Neural crest cell (in vitro differentiated cells): ENCODE data around the gene DHX15. TPM values are rescaled to one million over a fixed set of nuclear protein-coding genes. Genes with fewer than 3 reads are reported as not detected.

ENCODE experiments used
- DNase-seq: peaks from one replicate; pipeline ENCODE4 v3.0.0; 2021; ENCODE audit warnings: low read depth, mixed read lengths, low spot score
- H3K27ac Mint-ChIP-seq: one replicate; pipeline ENCODE4 v1.8.0; 2021; ENCODE audit warnings: mild to moderate bottlenecking, mixed read lengths; ENCODE audit not compliant: unreplicated experiment
- H3K27me3 Mint-ChIP-seq: 2 replicates; pipeline ENCODE4 v1.8.0; 2021; ENCODE audit warnings: low read depth, mild to moderate bottlenecking, mixed read lengths
- H3K36me3 Mint-ChIP-seq: 2 replicates; pipeline ENCODE4 v1.8.0; 2021; ENCODE audit warnings: low read depth, mild to moderate bottlenecking, mixed read lengths
- H3K4me1 Mint-ChIP-seq: 2 replicates; pipeline ENCODE4 v1.8.0; 2021; ENCODE audit warnings: mixed read lengths
- H3K4me3 Mint-ChIP-seq: one replicate; pipeline ENCODE4 v1.8.0; 2021; ENCODE audit warnings: mild to moderate bottlenecking, mixed read lengths
- H3K9me3 Mint-ChIP-seq: 2 replicates; pipeline ENCODE4 v1.8.0; 2021; ENCODE audit warnings: mixed read lengths
- CTCF ChIP-seq: fragments of 200-600 bp; sonication (generic); conservative IDR thresholded peaks from 2 replicates; pipeline ENCODE4 v1.5.0; 2021; ENCODE audit warnings: antibody characterized with exemption, mild to moderate bottlenecking
- total RNA-seq: library from RNA; stranded (reverse); gene quantifications from 2 replicates; pipeline ENCODE4 v1.2.1, GENCODE V29; 2021

The DHX15 gene
- total RNA-seq, 1 donor from 2014 or later: 240 TPM

GRCh38 chr4:24588216-24588954 is 4.0 kb upstream of the DHX15 start:
- peaks cover 7% of the 10 kb centered on the region for H3K27me3 Mint-ChIP-seq
- peaks cover 7% of the 10 kb centered on the region for H3K4me1 Mint-ChIP-seq
- no peak for TF ChIP-seq CTCF
- peaks cover 7% of the 10 kb centered on the region for H3K36me3 Mint-ChIP-seq
- no peak overlapping the region for H3K4me3 Mint-ChIP-seq
- H3K9me3 Mint-ChIP-seq: peaks cover 8% of the 10 kb centered on the region
- DNase-seq: no peak
- no peak overlapping the region for H3K27ac Mint-ChIP-seq

GRCh38 chr4:24583451-24584210 is 723 bp downstream of the DHX15 start:
- Mint-ChIP-seq H3K27me3 (no peaks in the 10 kb centered on the region), H3K36me3 (peaks cover 22% of the 10 kb centered on the region), H3K4me3 (peak overlapping the region; percentile 95), H3K27ac (peak overlapping the region; percentile 98), H3K9me3 (no peaks in the 10 kb centered on the region), H3K4me1 (peaks cover 34% of the 10 kb centered on the region)
- TF ChIP-seq CTCF: peak; percentile 21
- peak; percentile 40 for DNase-seq

- no peak for DNase-seq
- Mint-ChIP-seq H3K4me1 (peaks cover 47% of the 10 kb centered on the region), H3K36me3 (peaks cover 22% of the 10 kb centered on the region), H3K4me3 (peak overlapping the region; percentile 95), H3K27me3 (no peaks in the 10 kb centered on the region), H3K27ac (peak overlapping the region; percentile 98), H3K9me3 (no peaks in the 10 kb centered on the region)
- TF ChIP-seq CTCF: no peak
Observed at GRCh38 chr4:24582235-24582832, 2.0 kb downstream of the DHX15 start.

GRCh38 chr4:24578364-24578763 is 6.0 kb downstream of the DHX15 start:
- Mint-ChIP-seq H3K36me3 (peaks cover 41% of the 10 kb centered on the region), H3K27me3 (no peaks in the 10 kb centered on the region), H3K4me3 (peak overlapping the region; percentile 36), H3K9me3 (no peaks in the 10 kb centered on the region), H3K4me1 (peaks cover 64% of the 10 kb centered on the region), H3K27ac (no peak overlapping the region)
- DNase-seq: no peak
- TF ChIP-seq CTCF: no peak

GRCh38 chr4:24576276-24576675 is 8.1 kb downstream of the DHX15 start:
- no peak for DNase-seq
- Mint-ChIP-seq H3K27me3 (no peaks in the 10 kb centered on the region), H3K4me1 (peaks cover 51% of the 10 kb centered on the region), H3K9me3 (no peaks in the 10 kb centered on the region), H3K27ac (no peak overlapping the region), H3K4me3 (no peak overlapping the region), H3K36me3 (peaks cover 31% of the 10 kb centered on the region)
- no peak for TF ChIP-seq CTCF
